K562 treated with DMSO at 1 percent for 24 hours (cell line): Measurements from ENCODE around the gene PRSS12. TPM values are rescaled to one million over a fixed set of nuclear protein-coding genes. Genes with fewer than 3 reads are reported as not detected.

Experiments
- total RNA-seq: library from RNA; unstranded; fragments of 300-600 nt; gene quantifications from 2 replicates; pipeline ENCODE4 v1.2.3, GENCODE V29; 2022; ENCODE audit warnings: low read depth; ENCODE audit not compliant: insufficient read depth

The PRSS12 gene
- not detected in 2 replicates for total RNA-seq

GRCh38 chr4:118352843-118353533 is at the start of gene PRSS12:
Gene PRSS12 (minus strand): TSS chr4:118353003. CDS start chr4:118352720, 283 bp downstream.

